CD4-positive, alpha-beta T cell treated with Interleukin-6 at 100 ng/mL for 8 hours (primary cell): Measurements from ENCODE around the gene SOX15.
"Not testable (repeated sequence)": the region's sequence is repeated elsewhere in the genome, so short reads cannot be mapped to it uniquely, and the experiment has no call there.

Experiments used
- DNase-seq: peaks from one replicate; pipeline ENCODE4 v3.0.0-alpha.2; 2020; ENCODE audit warnings: mixed read lengths, low spot score

SOX15 gene

GRCh38 chr17:7610641-7611040, 20.7 kb upstream of the SOX15 start:
- DNase-seq, result no peak

GRCh38 chr17:7606280-7606679, 16.4 kb upstream of the SOX15 start:
- DNase-seq, result no peak

- not testable (repeated sequence) for DNase-seq
Measured at GRCh38 chr17:7597561-7597960, 7.7 kb upstream of the SOX15 start.

GRCh38 chr17:7593296-7593695, 3.4 kb upstream of the SOX15 start:
- no peak for DNase-seq

GRCh38 chr17:7592422-7593021, 2.6 kb upstream of the SOX15 start:
- no peak for DNase-seq

GRCh38 chr17:7591596-7591995, 1.7 kb upstream of the SOX15 start:
- no peak for DNase-seq

GRCh38 chr17:7590743-7591142, 849 bp upstream of the SOX15 start:
- no peak for DNase-seq

- peak; percentile 63 for DNase-seq
Measured at GRCh38 chr17:7589204-7589868, 558 bp downstream of the SOX15 start.

GRCh38 chr17:7588553-7589203, 1.2 kb downstream of the SOX15 start:
- no peak for DNase-seq

- no peak for DNase-seq
Measured at GRCh38 chr17:7587420-7588151, 2.3 kb downstream of the SOX15 start.

- DNase-seq, result no peak
Measured at GRCh38 chr17:7586673-7587419, 3.0 kb downstream of the SOX15 start.

- DNase-seq, result peak; percentile 95
Measured at GRCh38 chr17:7583253-7584109, 6.4 kb downstream of the SOX15 start, which contains the start of gene MPDU1. Gene MPDU1, plus strand, starts transcription at chr17:7583852. Its CDS starts 11 bp downstream, at chr17:7583863.

GRCh38 chr17:7582396-7583252, 7.3 kb downstream of the SOX15 start:
- no peak for DNase-seq

GRCh38 chr17:7580604-7581575, 9.0 kb downstream of the SOX15 start:
- DNase-seq, result no peak

GRCh38 chr17:7579834-7580603, 9.9 kb downstream of the SOX15 start:
- no peak for DNase-seq

GRCh38 chr17:7579001-7579833, 10.7 kb downstream of the SOX15 start, which contains the start of gene CD68:
Gene CD68, plus strand, starts transcription at chr17:7579638. Its CDS starts 40 bp downstream, at chr17:7579678.
- DNase-seq, result peak; percentile 44
